Hematopoietic multipotent progenitor cell treated with erythropoietin and hydrocortisone succinate and interleukin-3 and kit ligand, for 4 days (in vitro differentiated cells): ENCODE results near the gene ABCD1.
A peak's percentile ranks its signal among the peaks of the same experiment; 100 is the strongest.

Experiments used
- DNase-seq: peaks from one replicate; pipeline ENCODE4 v3.0.0-alpha.2; 2015

Gene ABCD1

GRCh38 chrX:153763989-153764755 lies 39.5 kb downstream of the ABCD1 start, which contains the start of gene PLXNB3:
TSS of gene PLXNB3 (plus strand) at chrX:153764249. CDS start at chrX:153765536, 1,287 bp downstream.
- peak; percentile 84 for DNase-seq

- no peak for DNase-seq
These were observed 40.1 kb downstream of the ABCD1 start for GRCh38 chrX:153764786-153765137.

- DNase-seq = peak; percentile 83
These were observed 40.8 kb downstream of the ABCD1 start for GRCh38 chrX:153765138-153766079.

- peak; percentile 90 for DNase-seq
These were observed 41.6 kb downstream of the ABCD1 start for GRCh38 chrX:153766098-153766817.

GRCh38 chrX:153766871-153767673 lies 42.4 kb downstream of the ABCD1 start:
- DNase-seq = no peak

GRCh38 chrX:153767674-153768055 lies 43.0 kb downstream of the ABCD1 start:
- no peak for DNase-seq

- DNase-seq = peak; percentile 26
These were observed 43.9 kb downstream of the ABCD1 start for GRCh38 chrX:153768311-153769157.

GRCh38 chrX:153769158-153769864 lies 44.7 kb downstream of the ABCD1 start:
- DNase-seq = no peak

- no peak for DNase-seq
These were observed 45.4 kb downstream of the ABCD1 start for GRCh38 chrX:153769865-153770600.

GRCh38 chrX:153770601-153771414 lies 46.2 kb downstream of the ABCD1 start:
- DNase-seq = no peak

GRCh38 chrX:153771415-153772315 lies 47.0 kb downstream of the ABCD1 start:
- DNase-seq = no peak

- DNase-seq = no peak
These were observed 47.9 kb downstream of the ABCD1 start for GRCh38 chrX:153772316-153773217.

- DNase-seq = no peak
These were observed 48.6 kb downstream of the ABCD1 start for GRCh38 chrX:153773218-153773611.

- DNase-seq = no peak
These were observed 49.3 kb downstream of the ABCD1 start for GRCh38 chrX:153773741-153774575.

- DNase-seq = no peak
These were observed 50.1 kb downstream of the ABCD1 start for GRCh38 chrX:153774576-153775292.
